Ovary (tissue), 3 donors: ENCODE data around the gene RAB3IL1.

Experiments
- POLR2A ChIP-seq: fragments of 450-650 bp; IDR thresholded peaks from one replicate; pipeline ENCODE4 v1.6.1; 2017; ENCODE audit warnings: antibody characterized with exemption, mild to moderate bottlenecking, moderate library complexity
- TF ChIP-seq, protein P1 (sequence below), 3 donors: fragments of 450-650 bp in 2 of 3; fragments of 200-600 bp in 1 of 3; IDR thresholded peaks; one replicate each; pipeline versions ENCODE4 v1.5.1 to v1.8.0; 2016 to 2022; ENCODE audit warnings: antibody characterized with exemption in 3 of 3, mild to moderate bottlenecking in 1 of 3
- donor health status: DM: no; HTN: no; CAD: no.

DNA sequence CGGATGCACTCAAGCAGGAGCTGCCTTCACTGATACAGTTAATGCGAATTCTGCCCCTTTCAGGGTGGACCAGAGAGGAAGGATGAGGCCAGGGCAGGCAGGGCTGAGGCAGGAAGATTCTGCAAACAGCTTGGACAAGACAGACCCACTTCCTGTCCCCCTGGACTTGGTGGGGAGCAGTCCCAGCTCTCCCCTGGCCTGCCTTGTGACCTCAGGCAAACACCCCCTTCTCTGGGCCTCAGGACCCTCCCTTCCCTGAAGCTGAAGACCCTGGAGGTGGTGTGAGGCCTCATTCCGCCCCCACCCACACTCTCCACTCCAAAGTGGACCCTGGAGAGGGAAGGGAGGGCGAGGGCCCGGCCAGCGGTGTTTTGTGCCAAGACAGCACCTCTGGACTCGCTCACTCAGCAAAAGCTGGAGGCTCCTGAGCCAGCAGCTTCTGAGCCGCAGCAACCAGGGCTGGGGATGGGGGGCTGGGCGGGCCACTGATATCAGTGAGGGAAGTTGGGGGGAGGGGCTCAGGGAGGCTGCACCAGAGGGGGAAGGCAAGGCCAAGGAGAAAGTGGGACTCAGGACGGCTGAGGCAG is 8.5 kb downstream of the RAB3IL1 start:
- TF ChIP-seq, protein P1, sequence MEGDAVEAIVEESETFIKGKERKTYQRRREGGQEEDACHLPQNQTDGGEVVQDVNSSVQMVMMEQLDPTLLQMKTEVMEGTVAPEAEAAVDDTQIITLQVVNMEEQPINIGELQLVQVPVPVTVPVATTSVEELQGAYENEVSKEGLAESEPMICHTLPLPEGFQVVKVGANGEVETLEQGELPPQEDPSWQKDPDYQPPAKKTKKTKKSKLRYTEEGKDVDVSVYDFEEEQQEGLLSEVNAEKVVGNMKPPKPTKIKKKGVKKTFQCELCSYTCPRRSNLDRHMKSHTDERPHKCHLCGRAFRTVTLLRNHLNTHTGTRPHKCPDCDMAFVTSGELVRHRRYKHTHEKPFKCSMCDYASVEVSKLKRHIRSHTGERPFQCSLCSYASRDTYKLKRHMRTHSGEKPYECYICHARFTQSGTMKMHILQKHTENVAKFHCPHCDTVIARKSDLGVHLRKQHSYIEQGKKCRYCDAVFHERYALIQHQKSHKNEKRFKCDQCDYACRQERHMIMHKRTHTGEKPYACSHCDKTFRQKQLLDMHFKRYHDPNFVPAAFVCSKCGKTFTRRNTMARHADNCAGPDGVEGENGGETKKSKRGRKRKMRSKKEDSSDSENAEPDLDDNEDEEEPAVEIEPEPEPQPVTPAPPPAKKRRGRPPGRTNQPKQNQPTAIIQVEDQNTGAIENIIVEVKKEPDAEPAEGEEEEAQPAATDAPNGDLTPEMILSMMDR (IDR thresholded peaks at IDR 0.05), result no peak
- no peak for TF ChIP-seq POLR2A
